Liver (tissue), 9 donors: Measurements from ENCODE around the gene THOC7. TPM values are rescaled to one million over a fixed set of nuclear protein-coding genes. Genes with fewer than 3 reads are reported as not detected.

Experiments used
- DNase-seq: peaks from one replicate; pipeline ENCODE4 v3.0.0-alpha.2; 2017; ENCODE audit warnings: low spot score
- H3K27ac ChIP-seq, 2 donors: one replicate each; pipeline ENCODE4 v1.7.0; 2013; ENCODE audit warnings: inconsistent platforms in 2 of 2, low read length in 2 of 2, control low read depth in 1 of 2, low read depth in 1 of 2, mild to moderate bottlenecking in 1 of 2
- H3K27me3 ChIP-seq, 4 donors: one replicate each; pipeline versions ENCODE4 v1.6.1 to v1.7.0; 2013; ENCODE audit warnings: low read length in 3 of 4, inconsistent platforms in 1 of 4, mild to moderate bottlenecking in 1 of 4, moderate library complexity in 1 of 4; ENCODE audit not compliant: control insufficient read depth in 4 of 4, insufficient read depth in 4 of 4
- H3K36me3 ChIP-seq, 4 donors: one replicate each; pipeline versions ENCODE4 v1.6.1 to v1.7.0; 2013; ENCODE audit warnings: low read length in 3 of 4, mild to moderate bottlenecking in 3 of 4, low read depth in 1 of 4, moderate library complexity in 1 of 4; ENCODE audit not compliant: control insufficient read depth in 4 of 4, insufficient read depth in 3 of 4
- H3K4me1 ChIP-seq, 4 donors: one replicate each; pipeline versions ENCODE4 v1.6.1 to v1.7.0; 2013; ENCODE audit warnings: low read length in 3 of 4, mild to moderate bottlenecking in 3 of 4, moderate library complexity in 1 of 4; ENCODE audit not compliant: control insufficient read depth in 4 of 4, insufficient read depth in 4 of 4
- H3K4me3 ChIP-seq, 3 donors: one replicate each; pipeline versions ENCODE4 v1.6.1 to v1.7.0; 2013; ENCODE audit warnings: low read length in 3 of 3, control low read depth in 1 of 3, low read depth in 1 of 3, mild to moderate bottlenecking in 1 of 3
- H3K9ac ChIP-seq, 2 donors: one replicate each; pipeline ENCODE4 v1.7.0; 2013; ENCODE audit warnings: low read length in 2 of 2, mild to moderate bottlenecking in 2 of 2, moderate library complexity in 2 of 2, control low read depth in 1 of 2, low read depth in 1 of 2
- H3K9me3 ChIP-seq, 4 donors: one replicate each; pipeline versions ENCODE4 v1.6.1 to v1.7.0; 2013; ENCODE audit warnings: low read length in 3 of 4; ENCODE audit not compliant: control insufficient read depth in 4 of 4
- ATF3 ChIP-seq: IDR thresholded peaks from 2 replicates; pipeline ENCODE4 v1.6.1; 2016; ENCODE audit warnings: antibody characterized with exemption
- CTCF ChIP-seq: fragments of 150-350 bp; IDR thresholded peaks from 2 replicates; pipeline ENCODE4 v1.5.1; 2017; ENCODE audit warnings: improper control_type of control experiment, low read depth, low read length; ENCODE audit not compliant: missing input control
- FOXA2 ChIP-seq: IDR thresholded peaks from 2 replicates; pipeline ENCODE4 v1.6.1; 2016; ENCODE audit warnings: antibody characterized with exemption
- GABPA ChIP-seq, 2 donors: IDR thresholded peaks in 1 of 2; conservative IDR thresholded peaks in 1 of 2; 2 replicates each; pipeline ENCODE4 v1.6.1; 2016; ENCODE audit warnings: antibody characterized with exemption in 2 of 2, mild to moderate bottlenecking in 1 of 2, moderate library complexity in 1 of 2
- HNF4A ChIP-seq, 2 donors: conservative IDR thresholded peaks; 2 replicates each; pipeline ENCODE4 v1.6.1; 2016; ENCODE audit warnings: antibody characterized with exemption in 2 of 2, mild to moderate bottlenecking in 2 of 2
- HNF4G ChIP-seq: IDR thresholded peaks from 2 replicates; pipeline ENCODE4 v1.6.1; 2016; ENCODE audit warnings: antibody characterized with exemption
- JUND ChIP-seq, 2 donors: IDR thresholded peaks; 2 replicates each; pipeline ENCODE4 v1.6.1; 2016; ENCODE audit warnings: antibody characterized with exemption in 2 of 2
- MAX ChIP-seq: IDR thresholded peaks from 2 replicates; pipeline ENCODE4 v1.6.1; 2016; ENCODE audit warnings: antibody characterized with exemption
- RAD21 ChIP-seq, 2 donors: IDR thresholded peaks; 2 replicates each; pipeline ENCODE4 v1.6.1; 2016; ENCODE audit warnings: antibody characterized with exemption in 2 of 2, mild to moderate bottlenecking in 2 of 2
- REST ChIP-seq: IDR thresholded peaks from 2 replicates; pipeline ENCODE4 v1.6.1; 2016; ENCODE audit warnings: antibody characterized with exemption, mild to moderate bottlenecking
- RXRA ChIP-seq, 2 donors: IDR thresholded peaks; 2 replicates each; pipeline ENCODE4 v1.6.1; 2017 to 2018; ENCODE audit warnings: antibody characterized with exemption in 2 of 2, mild to moderate bottlenecking in 1 of 2
- SP1 ChIP-seq: IDR thresholded peaks from 2 replicates; pipeline ENCODE4 v1.6.1; 2018; ENCODE audit warnings: antibody characterized with exemption, mild to moderate bottlenecking
- TAF1 ChIP-seq: conservative IDR thresholded peaks from 2 replicates; pipeline ENCODE4 v1.6.1; 2016; ENCODE audit warnings: antibody characterized with exemption, mild to moderate bottlenecking
- YY1 ChIP-seq: IDR thresholded peaks from 2 replicates; pipeline ENCODE4 v1.6.1; 2016; ENCODE audit warnings: antibody characterized with exemption, mild to moderate bottlenecking
- ZBTB33 ChIP-seq: IDR thresholded peaks from 2 replicates; pipeline ENCODE4 v1.6.1; 2016; ENCODE audit warnings: antibody characterized with exemption
- WGBS: extraction: QIAGEN DNeasy Blood & Tissue Kit; methylation state at CpG from one replicate; pipeline ENCODE4 v1.1.7; 2013; 5-methylcytosine and 5-hydroxymethylcytosine counted together
- polyA plus RNA-seq, 2 donors: library from polyadenylated mRNA; stranded (reverse) in 1 of 2; unstranded in 1 of 2; fragments of 200-250 nt in 1 of 2; fragments of >200 nt in 1 of 2; fragmentation: Nextera tagmentation in 1 of 2; extraction: Ambion mirVana in 1 of 2; gene quantifications; one replicate each; pipeline versions ENCODE4 v1.2.1 to v1.2.3, GENCODE V29; 2013 to 2015
- total RNA-seq, 2 donors: library from RNA; depleted of rRNA; stranded (reverse); fragments of >200 nt; gene quantifications; one replicate each; pipeline ENCODE4 v1.2.3, GENCODE V29; 2014
- donor health status: healthy.
- donor health status: healthy.
- donor health status: healthy.
- donor health status: healthy.
- donor health status: healthy.

Gene THOC7
- total and polyA plus RNA-seq, 4 donors, result 11.7 to 38.6 (median 23.0) TPM

- WGBS, result 86% methylated on average over 3 of the region's 3 CpGs
- no peak for DNase-seq
- TF ChIP-seq YY1 (no peak), HNF4G (no peak)
- peaks cover 0 to 3% (median 0%) of the 10 kb centered on the region in 4 donors for H3K4me1 ChIP-seq
- no peak overlapping the region for H3K9ac ChIP-seq
- H3K27me3 ChIP-seq, result no peaks in the 10 kb centered on the region
- H3K27ac ChIP-seq, result no peak overlapping the region
- H3K9me3 ChIP-seq, result no peaks in the 10 kb centered on the region
- H3K4me3 ChIP-seq, result no peak overlapping the region
- H3K36me3 ChIP-seq, result no peaks in the 10 kb centered on the region
Observed at GRCh38 chr3:63876260-63876659, 12.7 kb upstream of the THOC7 start.

GRCh38 chr3:63875510-63875909 lies 11.9 kb upstream of the THOC7 start:
- no peaks in the 10 kb centered on the region for H3K36me3 ChIP-seq
- WGBS, result 96% methylated on average over 2 of the region's 2 CpGs
- H3K4me3 ChIP-seq, result no peak overlapping the region
- H3K27me3 ChIP-seq, result no peaks in the 10 kb centered on the region
- DNase-seq, result no peak
- TF ChIP-seq CTCF (no peak), ZBTB33 (no peak), TAF1 (no peak), REST (no peak), HNF4A (conservative IDR thresholded peaks at IDR 0.05) (no peak), SP1 (no peak), JUND (IDR thresholded peaks at IDR 0.05) (no peak)
- no peak overlapping the region for H3K27ac ChIP-seq
- H3K9ac ChIP-seq, result no peak overlapping the region
- no peaks in the 10 kb centered on the region for H3K9me3 ChIP-seq
- H3K4me1 ChIP-seq, result peaks cover 0 to 3% (median 0%) of the 10 kb centered on the region in 4 donors

- Histone ChIP-seq H3K9me3 (no peaks in the 10 kb centered on the region), H3K27ac (no peak overlapping the region), H3K4me1 (peaks cover 0 to 3% (median 0%) of the 10 kb centered on the region in 4 donors), H3K9ac (no peak overlapping the region), H3K27me3 (no peaks in the 10 kb centered on the region), H3K36me3 (no peaks in the 10 kb centered on the region), H3K4me3 (no peak overlapping the region)
- DNase-seq, result no peak
- 76% methylated on average over 3 of the region's 3 CpGs for WGBS
- TF ChIP-seq RXRA (IDR thresholded peaks at IDR 0.05) (no peak), HNF4G (no peak), RAD21 (IDR thresholded peaks at IDR 0.05) (no peak), ATF3 (no peak), SP1 (no peak), YY1 (no peak), ZBTB33 (no peak), FOXA2 (no peak), JUND (IDR thresholded peaks at IDR 0.05) (no peak), GABPA (IDR thresholded peaks at IDR 0.05 in 1 of 2, conservative IDR thresholded peaks at IDR 0.05 in 1 of 2) (no peak), MAX (no peak), TAF1 (no peak)
Observed at GRCh38 chr3:63874769-63875168, 11.2 kb upstream of the THOC7 start.
